Brain microvascular endothelial cell (primary cell): ENCODE results near the gene SOX13.
"Not testable (repeated sequence)": the region's sequence is repeated elsewhere in the genome, so short reads cannot be mapped to it uniquely, and the experiment has no call there.

Experiments used
- DNase-seq: peaks from one replicate; pipeline ENCODE4 v3.0.0-alpha.2; 2020
- H3K27ac ChIP-seq: fragments of 250-450 bp; sonication (Bioruptor Pico); 2 replicates; pipeline ENCODE4 v1.5.1; 2020; ENCODE audit warnings: mild to moderate bottlenecking, moderate library complexity
- H3K27me3 ChIP-seq: fragments of 250-450 bp; sonication (Bioruptor Pico); replicated peaks from 2 replicates; pipeline ENCODE4 v1.5.1; 2020; ENCODE audit warnings: mild to moderate bottlenecking
- H3K36me3 ChIP-seq: fragments of 250-450 bp; sonication (Bioruptor Pico); replicated peaks from 2 replicates; pipeline ENCODE4 v1.5.1; 2020; ENCODE audit warnings: mild to moderate bottlenecking
- H3K4me3 ChIP-seq: 2 replicates; pipeline ENCODE4 v1.5.1; 2011; ENCODE audit warnings: low read depth, mild to moderate bottlenecking, control low read depth, low read length, moderate library complexity
- in situ Hi-C: cut with HindIII; loops from 2 replicates; pipeline ENCODE4 v1.10.0; 2017; ENCODE audit warnings: low sequenced_read_pairs, low pct_ligation_motif_present
- TF ChIP-seq, protein P1 (sequence below): IDR thresholded peaks from 2 replicates; pipeline ENCODE4 v1.5.1; 2011; ENCODE audit warnings: low read depth, mild to moderate bottlenecking, moderate library complexity, low read length, control low read depth, inconsistent platforms; ENCODE audit errors: missing control alignments

The SOX13 gene

DNA sequence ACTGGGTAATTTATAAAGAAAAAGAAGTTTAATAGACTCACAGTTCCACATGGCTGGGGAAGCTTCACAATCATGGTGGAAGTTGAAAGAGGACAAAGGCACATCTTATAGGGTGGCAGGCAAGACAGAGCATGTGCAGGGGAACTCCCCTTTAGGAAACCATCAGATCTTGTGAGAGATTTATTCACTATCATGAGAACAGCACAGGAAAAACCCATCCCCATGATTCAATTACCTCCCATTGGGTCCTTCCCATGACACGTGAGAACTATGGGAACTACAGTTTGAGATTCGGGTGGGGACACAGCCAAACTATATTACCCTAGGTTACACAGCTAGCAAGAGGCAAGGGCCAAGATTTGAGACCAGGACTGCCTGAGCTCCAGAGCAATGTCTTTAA, 30.4 kb upstream of the SOX13 start:
- TF ChIP-seq, protein P1, sequence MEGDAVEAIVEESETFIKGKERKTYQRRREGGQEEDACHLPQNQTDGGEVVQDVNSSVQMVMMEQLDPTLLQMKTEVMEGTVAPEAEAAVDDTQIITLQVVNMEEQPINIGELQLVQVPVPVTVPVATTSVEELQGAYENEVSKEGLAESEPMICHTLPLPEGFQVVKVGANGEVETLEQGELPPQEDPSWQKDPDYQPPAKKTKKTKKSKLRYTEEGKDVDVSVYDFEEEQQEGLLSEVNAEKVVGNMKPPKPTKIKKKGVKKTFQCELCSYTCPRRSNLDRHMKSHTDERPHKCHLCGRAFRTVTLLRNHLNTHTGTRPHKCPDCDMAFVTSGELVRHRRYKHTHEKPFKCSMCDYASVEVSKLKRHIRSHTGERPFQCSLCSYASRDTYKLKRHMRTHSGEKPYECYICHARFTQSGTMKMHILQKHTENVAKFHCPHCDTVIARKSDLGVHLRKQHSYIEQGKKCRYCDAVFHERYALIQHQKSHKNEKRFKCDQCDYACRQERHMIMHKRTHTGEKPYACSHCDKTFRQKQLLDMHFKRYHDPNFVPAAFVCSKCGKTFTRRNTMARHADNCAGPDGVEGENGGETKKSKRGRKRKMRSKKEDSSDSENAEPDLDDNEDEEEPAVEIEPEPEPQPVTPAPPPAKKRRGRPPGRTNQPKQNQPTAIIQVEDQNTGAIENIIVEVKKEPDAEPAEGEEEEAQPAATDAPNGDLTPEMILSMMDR: no peak
- Histone ChIP-seq H3K36me3 (no peaks in the 10 kb centered on the region), H3K4me3 (no peak overlapping the region), H3K27me3 (no peaks in the 10 kb centered on the region), H3K27ac (no peak overlapping the region)
- DNase-seq: no peak
- in situ Hi-C loops: no loop called here

DNA sequence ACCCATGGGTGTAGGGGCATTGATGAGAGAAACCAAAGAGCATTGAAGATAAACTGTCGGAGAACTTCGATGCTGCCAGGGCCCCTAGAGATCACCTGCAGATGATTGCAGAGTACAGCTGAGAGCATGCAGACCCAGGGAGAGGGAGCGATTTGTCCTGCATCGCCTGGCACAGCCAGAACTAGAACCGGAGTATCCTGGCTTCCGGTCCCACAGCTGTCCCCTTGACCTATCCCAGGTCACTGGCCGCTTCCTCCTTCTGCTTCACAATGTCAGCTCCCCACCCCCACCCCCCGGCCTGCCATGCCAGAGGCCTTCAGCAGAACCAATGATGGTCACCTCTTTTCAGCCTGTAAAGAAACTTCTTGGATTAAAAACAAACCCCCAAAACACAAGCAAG, 29.2 kb upstream of the SOX13 start:
- Histone ChIP-seq H3K4me3 (no peak overlapping the region), H3K27ac (no peak overlapping the region), H3K36me3 (no peaks in the 10 kb centered on the region), H3K27me3 (no peaks in the 10 kb centered on the region)
- no peak for DNase-seq
- in situ Hi-C loops: no loop called here
- TF ChIP-seq, protein P1: no peak

DNA sequence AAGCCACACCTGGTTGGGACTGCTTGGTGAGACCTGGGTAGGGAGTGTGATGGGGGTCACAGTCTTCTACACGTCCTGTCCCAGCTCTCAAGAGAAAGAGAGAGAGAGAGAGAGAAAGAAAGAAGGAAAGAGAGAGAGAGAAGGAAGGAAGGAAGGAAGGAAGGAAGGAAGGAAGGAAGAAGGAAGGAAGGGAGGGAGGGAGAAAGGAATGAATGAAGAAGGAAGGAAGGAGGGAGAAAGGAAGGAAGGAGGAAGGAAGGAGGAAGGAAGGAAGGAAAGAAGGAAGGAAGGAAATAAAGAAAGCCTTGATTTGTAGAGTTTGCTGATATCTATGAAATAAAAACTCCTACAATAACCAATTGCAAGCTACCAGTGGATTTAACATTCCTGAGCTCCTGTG, 28.5 kb upstream of the SOX13 start:
- Histone ChIP-seq H3K36me3 (no peaks in the 10 kb centered on the region), H3K27me3 (no peaks in the 10 kb centered on the region), H3K4me3 (no peak overlapping the region), H3K27ac (no peak overlapping the region)
- in situ Hi-C loops: no loop called here
- no peak for DNase-seq
- TF ChIP-seq, protein P1: no peak

DNA sequence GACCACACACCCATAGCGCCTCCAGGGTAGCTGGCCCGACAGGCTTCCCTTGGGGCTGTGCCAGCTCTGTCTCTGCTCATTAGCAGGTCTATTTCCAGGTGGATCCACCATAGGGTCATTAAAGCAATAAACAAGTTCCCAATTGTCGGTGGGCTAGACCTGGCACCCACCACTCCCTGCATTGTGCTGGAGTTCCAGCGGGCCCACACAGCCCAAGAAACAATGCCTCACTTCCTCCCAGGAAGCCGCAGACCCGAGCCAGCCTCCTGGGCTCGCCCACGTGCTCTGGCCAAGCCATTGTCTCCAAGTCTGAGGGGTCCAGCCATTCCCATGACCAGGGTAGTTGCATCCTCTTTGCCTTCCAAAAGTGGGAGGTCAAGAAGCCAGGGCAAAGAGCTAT, 27.5 kb upstream of the SOX13 start:
- Histone ChIP-seq H3K4me3 (no peak overlapping the region), H3K36me3 (no peaks in the 10 kb centered on the region), H3K27ac (no peak overlapping the region), H3K27me3 (no peaks in the 10 kb centered on the region)
- DNase-seq: no peak
- in situ Hi-C loops: no loop called here
- TF ChIP-seq, protein P1: no peak

DNA sequence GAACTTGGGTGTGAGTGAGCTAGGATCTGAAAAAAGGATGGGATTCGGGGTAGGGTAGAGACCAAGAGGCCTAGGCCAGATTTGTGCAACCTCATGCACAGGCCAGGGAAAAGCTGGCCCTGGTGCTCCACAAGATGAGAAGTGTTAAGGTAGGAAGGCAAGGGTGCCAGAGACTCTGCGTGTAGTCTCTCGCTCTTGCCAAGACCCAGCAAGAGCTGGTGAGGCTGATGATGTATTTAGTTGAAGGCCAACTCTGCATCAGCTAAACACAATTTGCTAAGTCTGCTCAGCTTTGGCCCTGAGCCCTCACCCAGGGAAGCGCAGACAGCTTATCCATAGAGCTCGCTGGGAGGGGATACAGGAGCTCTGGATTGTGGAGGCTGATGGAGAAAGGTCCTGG, 26.6 kb upstream of the SOX13 start:
- in situ Hi-C loops: no loop called here
- no peak for DNase-seq
- Histone ChIP-seq H3K27ac (no peak overlapping the region), H3K36me3 (no peaks in the 10 kb centered on the region), H3K4me3 (no peak overlapping the region), H3K27me3 (no peaks in the 10 kb centered on the region)
- TF ChIP-seq, protein P1: no peak

DNA sequence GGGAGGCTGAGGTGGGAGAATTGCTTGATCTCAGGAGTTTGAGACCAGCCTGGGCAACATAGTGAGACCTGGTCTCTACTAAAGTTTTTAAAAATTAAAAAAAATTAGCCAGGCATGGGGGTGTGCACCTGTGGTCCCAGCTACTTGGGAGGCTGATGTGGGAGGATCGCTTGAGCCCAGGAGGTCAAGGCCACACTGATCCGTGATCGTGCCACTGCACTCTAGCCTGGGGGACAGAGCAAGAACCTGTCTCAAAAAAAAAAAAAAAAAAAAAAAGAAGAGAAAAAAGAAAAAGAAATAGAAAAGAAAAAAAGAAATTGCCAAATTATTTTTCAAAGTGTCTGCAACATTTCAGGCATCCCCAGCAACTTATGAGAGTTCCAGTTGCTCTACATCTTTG, 24.1 kb upstream of the SOX13 start:
- H3K36me3 ChIP-seq, H3K4me3 ChIP-seq, H3K27ac ChIP-seq, in situ Hi-C loops, DNase-seq, H3K27me3 ChIP-seq: not testable (repeated sequence)

DNA sequence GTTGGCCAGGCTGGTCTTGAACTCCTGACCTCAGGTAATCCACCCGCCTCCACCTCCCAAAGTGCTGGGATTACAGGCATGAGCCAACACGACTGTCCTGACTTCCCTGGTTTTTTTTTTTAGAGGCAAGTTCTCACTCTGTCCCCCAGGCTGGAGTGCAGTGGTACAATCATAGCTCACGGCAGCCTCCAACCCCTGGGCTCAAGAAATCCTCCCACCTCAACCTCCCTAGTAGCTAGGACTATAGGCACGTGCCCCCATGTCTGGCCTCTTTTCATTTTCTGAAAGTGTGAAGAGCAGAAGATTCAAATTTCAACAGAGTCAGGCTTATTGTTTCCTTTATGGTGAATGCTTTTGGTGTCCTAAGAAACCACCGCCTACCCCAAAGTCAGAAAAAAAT, 21.7 kb upstream of the SOX13 start:
- no peak overlapping the region for H3K27ac ChIP-seq
- TF ChIP-seq, protein P1: no peak
- no peaks in the 10 kb centered on the region for H3K27me3 ChIP-seq
- in situ Hi-C loops: no loop called here
- no peaks in the 10 kb centered on the region for H3K36me3 ChIP-seq
- no peak for DNase-seq
- H3K4me3 ChIP-seq: no peak overlapping the region
